SHP77 (cell line): Measurements from ENCODE around the gene UBR3.
"Not testable (repeated sequence)": the region's sequence is repeated elsewhere in the genome, so short reads cannot be mapped to it uniquely, and the experiment has no call there.

Experiments used
- DNase-seq, 2 experiments: peaks; one replicate each; lab custom pipeline; 2025; lab: John Stamatoyannopoulos, UW

The UBR3 gene

DNA sequence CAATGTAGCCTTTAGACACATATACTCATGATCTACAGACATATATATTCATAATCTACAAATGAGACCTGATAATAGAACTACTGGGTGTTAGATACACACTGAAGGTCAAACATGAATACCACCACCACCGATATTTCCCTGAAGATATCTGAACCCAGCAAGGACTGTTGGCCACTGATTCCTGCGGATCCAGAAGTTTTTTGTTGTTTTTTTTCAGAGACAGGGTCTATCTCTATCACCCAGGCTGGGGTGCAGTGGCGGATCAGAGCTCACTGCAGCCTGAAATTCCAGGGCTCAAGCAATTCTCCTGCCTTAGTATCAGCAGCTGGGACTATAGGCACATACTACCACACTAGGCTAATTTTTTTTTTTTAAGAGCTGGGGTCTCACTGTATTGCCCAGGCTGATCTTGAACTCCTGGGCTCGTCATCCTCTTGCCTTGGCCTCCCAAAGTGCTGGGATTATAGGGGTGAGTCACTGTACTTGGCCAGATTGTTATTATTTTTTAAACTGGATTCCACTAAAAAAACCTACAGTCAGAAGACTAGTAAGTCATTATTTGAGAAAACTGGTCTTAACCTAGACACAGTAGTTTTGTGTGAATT is 4.4 kb upstream of the UBR3 start:
- no peak for DNase-seq

DNA sequence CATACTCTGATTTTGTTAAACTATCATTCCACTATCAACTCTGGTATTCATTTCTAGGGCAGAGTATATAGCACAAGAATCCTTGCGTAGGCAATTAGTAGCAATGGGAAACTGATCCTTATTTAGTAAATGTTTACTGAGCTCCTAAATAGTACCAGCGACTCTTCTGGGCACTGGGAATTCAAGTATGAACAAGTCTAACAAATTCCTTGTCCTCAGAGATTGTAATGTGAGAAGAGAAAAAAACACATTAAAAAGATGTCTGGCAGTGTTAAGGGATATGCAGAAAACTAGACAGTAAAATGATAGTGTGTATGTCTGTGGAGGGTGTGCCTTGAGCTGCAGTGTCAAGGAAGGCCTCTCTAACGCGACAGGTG is 3.3 kb upstream of the UBR3 start:
- DNase-seq: no peak

DNA sequence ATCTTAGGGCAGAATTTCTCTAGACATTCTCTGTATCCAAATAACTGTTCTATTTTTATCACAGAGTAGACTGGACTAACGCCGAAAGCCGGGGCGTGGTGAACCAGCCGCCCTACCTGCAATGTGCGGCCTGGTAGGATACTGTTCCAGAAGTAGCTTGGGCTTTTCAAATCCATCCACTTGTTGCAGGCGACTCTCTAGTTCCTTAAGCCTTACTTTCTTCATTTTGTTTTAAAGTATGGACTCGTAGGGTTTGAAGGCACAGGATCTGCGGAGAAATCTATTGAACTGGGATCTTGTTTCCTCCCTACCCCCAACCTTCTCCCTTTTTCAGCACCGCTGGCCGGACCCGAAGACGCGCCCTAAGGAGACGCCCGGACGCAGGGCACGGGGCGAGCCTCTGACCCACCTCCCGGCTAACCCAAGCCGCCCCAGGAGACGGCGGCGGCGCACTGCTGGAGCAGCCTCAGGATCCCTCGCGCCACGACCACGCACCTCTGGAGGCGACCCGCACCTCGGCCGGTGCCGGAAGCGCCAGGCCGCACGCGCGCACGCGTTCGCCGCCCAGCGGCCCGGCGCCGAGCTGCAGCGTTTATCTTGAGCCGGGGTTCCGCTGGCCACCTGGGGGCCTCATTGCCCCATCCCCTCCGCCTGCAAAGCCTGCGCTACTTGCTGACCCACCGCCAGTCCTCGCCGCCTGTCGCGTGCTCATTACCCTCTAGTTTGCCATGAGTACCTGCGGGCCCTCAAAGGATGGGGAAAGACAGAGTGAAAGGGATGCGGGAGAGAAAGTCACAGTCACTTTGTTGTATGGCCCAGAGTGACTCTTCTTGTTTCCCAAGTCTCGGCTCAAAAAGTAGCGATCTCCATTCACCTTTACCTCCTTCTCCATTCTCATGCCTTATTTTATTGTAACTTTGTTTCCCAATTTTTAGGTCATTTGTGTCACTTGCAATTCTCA is 2.6 kb upstream of the UBR3 start, which contains the start of gene METTL5:
METTL5 (minus strand) TSS at position 533 of the 961 bp plus-strand sequence; CDS start at position 225, 308 bp downstream.
- peak; percentile 38 to 60 for DNase-seq

DNA sequence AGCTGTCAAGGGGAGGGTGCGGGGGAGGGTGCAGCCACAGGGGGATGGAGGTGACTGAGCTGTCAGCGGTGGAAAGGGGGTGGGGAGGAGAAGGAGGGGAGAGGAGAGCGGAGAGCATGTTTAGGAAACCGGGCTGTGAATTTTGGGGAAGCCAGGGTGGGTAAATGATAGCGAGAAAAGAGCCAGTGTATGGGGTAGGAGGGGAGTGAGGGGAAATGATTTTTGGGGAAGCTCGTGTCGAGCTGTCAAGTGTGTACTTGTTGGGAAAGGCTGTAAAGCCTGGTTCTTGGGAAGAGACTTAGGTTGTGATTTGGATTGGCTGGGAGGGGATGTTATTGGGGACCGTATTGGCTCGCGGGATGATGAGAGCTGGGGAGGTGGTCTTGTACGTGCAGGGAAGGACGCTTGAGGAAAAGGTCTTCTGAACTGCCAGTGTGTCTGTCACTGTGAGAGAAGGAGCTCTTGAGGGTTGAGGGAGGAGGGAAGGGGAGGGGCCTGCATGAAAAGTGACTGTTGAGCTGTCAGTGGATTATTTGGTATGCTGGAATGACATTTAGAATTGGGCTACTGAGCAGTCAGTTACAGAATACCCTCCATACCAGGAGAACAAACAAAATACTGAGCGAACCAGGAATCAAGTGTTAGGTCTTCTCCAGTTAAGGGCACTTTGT is 1.0 kb downstream of the UBR3 start:
- peak; percentile 5 to 15 for DNase-seq

DNA sequence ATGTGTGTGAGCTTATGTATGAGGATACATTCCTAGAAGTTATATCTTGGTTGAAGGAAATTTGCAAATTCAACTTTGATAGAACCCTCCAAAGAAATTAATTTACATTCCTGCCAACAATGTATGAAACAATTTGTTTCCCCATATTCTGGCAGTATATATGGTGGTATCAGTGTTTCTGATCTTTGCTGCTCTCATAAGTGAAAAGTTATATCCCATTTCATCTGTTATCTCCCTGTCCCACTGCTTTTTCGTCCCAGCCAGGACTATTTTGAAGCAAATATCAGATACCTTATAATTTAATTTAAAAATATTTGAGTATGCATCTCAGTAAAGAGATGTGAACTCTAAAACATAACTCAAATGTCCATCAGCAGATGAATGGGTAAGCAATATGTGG is 7.1 kb downstream of the UBR3 start:
- no peak for DNase-seq

DNA sequence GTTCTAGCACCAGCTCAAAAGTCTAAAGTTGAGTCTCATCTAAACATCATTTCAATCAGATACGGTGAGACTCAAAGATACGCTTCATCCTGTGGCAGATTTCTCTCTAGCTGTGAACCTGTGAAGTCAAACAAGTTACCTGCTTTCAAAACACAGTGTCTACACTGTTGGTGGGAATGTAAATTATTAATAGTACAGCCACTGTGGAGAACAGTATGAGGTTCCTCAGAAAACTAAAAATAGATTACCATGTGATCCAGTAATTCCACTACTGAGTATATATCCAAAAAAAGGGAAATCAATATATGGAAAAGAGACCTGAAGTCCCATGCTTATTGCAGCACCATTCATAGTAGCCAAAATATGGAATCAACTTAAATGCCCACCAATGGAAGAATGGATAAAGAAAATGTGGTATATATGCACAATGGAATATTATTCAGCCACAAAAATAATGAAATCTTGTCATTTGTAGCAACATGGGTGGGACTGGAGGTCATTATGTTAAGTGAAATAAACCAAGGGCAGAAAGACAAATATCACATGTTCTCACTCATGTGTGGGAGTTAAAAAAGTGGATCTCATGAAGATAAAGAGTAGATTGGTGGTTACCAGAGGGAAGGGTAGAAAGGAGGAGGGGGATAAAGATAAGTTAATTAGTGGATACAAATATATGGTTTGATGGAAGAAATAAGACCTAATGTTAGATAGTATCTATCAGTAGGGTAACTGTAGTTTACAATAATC is 11.7 kb downstream of the UBR3 start:
- no peak for DNase-seq

DNA sequence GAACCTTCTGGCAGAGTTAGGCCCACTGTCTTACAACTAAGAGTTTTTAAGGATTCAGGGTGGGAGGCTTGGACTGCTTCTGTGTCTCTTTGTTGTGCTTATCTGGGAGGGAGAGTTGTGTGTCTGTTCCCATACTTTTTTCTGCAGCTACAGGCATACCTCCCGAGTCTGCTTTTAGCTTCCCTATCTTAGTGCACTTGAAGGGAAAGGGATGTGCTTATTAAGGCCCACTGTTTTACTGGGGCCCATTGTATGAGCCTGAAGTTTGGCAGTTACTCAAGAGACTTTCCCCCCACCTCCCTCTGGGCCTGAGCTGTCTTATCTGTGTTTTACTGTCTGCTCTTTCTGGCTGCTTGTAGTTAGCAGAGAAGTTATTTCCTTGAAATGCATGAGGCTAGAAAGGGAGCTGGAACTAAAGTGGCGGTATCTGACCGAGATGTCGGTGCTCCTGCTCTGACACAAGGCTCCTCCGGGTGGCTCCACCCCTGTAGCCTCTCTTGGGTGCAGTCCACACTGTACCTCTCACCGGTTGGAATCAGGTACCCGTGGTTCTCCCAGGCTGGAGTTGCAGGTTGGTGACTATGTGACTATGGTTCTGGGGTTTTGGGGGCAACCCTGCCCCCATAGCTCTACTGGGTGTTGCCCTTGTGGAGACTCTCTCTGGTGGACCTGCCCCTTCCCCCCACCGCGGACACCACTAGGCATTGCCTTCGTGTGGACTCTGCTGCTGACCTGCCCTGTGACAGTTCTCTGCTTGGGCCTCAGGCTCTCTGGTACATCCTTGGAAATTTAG is 12.9 kb downstream of the UBR3 start:
- DNase-seq: no peak

DNA sequence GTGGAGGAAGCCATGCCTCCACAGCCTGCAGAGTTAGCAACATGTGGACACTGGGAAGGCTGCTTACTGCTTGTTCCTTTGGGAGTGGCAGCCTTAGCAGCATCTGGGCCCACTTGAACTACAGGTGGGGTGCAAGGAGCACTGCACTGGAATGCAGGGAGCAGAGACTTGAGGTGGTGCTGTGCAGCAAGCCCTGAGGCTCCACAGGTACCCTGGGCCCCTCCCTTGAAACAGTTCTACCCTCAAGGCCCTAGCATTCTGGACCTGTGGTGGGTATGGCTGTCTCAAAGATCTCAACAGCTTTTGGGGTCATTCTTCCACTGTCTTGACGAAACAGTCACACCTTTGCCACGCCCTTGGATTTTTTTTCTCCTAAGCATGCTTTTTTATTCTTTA is 13.5 kb downstream of the UBR3 start:
- no peak for DNase-seq

DNA sequence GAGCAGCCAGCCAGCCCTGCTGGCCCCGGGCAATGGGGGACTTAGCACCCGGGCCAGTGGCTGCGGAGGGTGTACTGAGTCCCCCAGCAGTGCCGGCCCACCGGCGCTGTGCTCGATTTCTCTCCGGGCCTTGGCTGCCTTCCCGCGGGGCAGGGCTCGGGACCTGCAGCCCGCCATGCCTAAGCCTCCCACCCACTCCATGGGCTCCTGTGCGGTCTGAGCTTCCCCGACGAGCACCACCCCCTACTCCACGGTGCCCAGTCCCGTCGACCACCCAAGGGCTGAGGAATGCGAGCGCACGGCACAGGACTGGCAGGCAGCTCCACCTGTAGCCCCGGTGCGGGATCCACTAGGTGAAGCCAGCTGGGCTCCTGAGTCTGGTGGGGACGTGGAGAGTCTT is 14.4 kb downstream of the UBR3 start:
- DNase-seq: not testable (repeated sequence)

DNA sequence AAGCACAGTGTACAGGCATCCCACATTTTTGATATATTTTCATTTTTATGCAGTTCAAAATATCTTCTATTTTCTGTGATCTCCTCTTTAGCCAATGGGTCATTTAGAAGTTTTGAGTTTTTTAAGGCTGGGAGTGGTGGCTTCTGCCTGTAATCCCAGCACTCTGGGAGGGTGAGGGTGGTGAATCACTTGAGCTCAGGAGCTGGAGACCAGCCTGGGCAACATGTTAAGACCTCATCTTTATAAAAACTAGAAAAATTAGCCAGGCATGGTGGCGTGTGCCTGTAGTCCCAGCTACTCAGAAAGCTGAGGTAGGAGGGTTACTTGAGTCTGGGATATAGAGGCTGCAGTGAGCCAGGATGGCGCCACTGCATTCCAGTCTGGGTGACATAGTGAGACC is 17.8 kb downstream of the UBR3 start:
- no peak for DNase-seq

DNA sequence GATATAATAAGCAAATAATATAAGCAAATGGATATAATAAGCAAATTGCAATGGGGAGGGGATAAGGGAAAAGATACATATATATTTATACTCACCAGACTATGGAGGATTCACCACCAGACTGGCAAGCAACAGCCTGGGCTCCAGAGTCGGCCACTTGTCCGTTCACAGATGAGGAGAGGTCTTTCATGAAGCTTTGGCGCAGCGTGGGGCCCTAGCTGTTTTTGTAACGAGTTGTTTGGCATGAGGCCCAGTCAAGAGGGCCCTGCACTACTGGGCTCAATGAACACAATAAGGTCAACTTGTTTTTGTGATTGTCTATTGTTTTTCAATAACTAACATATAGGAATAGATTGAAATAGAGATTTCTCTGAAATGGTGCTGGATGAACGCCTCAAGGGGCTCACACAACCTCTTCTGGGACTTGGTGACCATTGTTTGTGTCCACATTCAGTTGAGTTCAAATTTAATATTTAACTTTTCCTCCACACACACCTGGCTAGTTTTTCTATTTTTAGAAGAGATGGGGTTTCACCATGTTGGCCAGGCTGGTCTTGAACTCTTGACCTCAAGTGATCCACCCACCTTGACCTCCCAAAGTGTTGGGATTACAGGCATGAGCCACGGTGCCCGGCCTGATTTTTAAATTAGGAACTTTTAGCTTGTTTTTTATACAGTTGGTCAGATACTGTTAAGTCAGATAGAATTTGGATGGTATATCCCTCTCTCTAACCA is 21.9 kb downstream of the UBR3 start:
- DNase-seq: peak; percentile 37 to 44

DNA sequence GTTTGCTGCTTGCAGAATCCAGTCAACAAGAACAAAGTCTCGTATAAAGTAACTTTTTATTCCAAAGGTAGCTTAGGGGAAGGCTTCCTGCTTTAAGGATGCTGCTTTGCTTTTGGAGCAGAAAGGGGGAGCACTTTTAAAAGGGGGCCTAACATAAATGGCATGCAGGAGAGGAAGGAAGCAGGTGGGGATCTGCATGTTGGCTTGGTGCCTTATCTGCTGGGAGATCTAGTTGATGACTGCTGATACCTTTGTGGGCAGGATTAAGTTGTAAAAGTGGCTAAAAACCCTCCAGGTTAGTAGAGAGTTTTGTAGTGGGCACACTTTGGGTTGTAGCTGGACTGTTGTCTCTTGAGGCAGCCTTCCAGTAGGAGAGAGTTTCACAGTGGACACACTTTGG is 22.5 kb downstream of the UBR3 start:
- DNase-seq: peak in 1 of 2 experiments; percentile 1

DNA sequence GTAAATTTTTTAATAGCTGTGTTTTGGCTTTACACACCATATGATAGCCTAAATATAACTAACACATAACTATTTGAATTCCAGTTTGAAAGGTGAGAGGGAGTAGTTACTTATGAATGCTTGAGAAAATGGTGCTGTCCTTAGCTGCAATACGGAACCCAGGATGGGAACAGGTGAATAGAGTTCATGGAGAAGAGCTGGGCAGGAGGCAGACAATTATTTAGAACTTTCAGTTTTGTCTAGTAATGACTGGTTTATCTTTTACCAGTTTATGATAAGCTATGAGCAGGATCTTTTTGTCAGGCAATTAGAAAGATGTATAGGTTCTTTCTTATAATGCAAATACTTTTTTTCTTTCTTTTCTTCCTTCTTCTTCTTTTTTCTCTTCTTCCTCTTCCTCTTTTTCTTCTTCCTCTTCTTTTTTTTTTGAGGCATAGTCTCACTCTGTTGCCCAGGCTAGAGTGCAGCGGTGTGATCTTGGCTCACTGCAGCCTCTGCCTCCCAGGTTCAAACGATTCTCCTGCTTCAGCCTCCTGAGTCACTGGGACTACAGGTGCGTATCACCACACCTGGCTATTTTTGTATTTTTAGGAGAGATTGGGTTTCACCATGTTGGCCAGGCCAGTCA is 25.9 kb downstream of the UBR3 start:
- DNase-seq: no peak

DNA sequence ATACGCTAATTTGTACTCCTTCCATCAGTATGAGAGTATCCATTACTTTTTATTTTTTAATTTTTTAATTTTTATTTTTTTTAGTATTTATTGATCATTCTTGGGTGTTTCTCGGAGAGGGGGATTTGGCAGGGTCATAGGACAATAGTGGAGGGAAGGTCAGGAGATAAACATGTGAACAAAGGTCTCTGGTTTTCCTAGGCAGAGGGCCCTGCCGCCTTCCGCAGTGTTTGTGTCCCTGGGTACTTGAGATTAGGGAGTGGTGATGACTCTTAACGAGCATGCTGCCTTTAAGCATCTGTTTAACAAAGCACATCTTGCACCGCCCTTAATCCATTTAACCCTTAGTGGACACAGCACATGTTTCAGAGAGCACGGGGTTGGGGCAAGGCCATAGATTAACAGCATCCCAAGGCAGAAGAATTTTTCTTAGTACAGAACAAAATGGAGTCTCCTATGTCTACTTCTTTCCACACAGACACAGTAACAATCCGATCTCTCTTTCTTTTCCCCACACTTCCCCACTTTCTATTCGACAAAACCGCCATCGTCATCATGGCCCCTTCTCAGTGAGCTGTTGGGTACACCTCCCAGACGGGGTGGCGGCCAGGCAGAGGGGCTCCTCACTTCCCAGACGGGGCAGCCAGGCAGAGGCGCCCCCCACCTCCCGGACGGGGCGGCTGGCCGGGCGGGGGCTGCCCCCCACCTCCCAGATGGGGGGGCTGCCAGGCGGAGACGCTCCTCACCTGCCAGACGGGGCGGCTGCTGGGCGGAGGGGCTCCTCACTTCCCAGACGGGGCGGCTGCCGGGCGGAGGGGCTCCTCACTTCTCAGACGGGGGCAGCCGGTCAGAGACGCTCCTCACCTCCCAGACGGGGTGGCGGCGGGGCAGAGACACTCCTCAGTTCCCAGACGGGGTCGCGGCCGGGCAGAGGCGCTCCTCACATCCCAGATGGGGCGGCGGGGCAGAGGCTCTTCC is 28.3 kb downstream of the UBR3 start:
- DNase-seq: not testable (repeated sequence)

DNA sequence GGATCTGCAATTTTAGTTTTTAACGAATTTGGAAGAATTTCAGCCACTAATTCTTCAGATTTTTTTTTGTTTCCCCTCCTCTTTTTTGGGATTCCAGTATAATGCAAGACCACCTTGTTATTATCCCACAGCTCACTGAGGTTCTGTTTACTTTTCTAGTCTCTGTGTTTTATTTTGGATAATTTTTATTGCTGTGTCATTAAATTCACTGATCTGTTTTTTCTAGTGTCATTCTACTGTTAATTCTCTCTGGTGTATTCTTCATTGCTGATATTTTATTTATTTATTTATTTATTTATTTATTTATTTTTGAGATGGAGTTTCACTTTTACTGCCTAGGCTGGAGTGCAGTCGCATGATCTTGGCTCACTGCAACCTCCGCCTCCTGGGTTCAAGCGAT is 32.2 kb downstream of the UBR3 start:
- DNase-seq: no peak

DNA sequence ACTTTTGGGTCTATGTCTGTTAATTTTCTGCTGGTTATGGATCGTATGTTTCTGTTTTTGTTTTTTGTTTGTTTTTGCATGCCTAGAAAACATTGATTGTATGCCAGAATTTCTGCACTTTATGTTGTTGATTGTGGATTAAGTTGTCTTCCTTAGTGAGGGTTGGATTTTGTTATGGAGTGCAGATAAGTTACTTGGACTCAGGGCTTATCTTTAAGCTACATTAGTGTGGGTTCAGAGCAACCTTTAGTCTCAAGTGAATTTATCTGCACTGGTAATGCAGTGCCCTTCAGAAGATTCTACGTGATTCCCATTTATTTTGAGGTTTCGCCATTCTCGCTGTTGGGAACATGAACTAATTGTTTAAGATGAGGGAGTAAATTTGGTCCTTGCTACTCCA is 32.9 kb downstream of the UBR3 start:
- no peak for DNase-seq

DNA sequence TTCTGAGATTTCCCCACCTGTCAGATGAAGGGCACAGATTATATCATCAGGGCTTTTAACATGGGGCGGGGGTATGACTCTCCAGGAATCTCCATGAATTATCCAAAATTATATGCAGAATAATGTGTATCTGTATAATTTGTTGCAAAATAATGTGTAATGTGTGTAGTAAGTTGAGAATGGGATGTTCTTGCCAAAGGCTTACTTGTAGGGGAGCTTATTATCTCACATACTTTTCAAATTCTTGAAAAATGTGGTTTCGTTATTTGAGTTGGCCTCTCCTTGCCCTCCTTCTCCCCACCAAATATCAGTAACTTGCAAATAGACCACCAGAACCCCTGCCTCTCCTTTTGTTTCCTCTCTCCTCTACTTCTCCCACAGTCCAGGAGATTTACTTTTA is 35.6 kb downstream of the UBR3 start:
- no peak for DNase-seq

DNA sequence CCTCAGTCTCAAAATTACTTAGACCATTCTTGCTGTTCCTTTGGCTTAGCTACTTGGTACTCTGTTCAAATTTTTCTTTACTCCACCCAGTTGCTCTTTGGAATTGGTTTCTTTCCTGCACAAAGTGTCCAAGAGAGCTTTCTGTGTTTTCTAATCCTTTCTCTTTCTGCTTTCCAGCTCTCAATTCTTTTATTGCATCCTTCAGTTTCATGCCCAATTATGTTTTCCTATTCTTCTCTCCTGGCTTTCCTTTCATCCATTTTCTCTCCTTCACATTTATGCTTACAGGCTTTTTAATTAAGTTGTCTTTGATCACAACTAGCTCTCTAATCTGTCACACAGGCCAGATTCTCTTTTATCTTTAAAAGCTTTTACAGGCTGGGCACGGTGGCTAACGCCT is 38.2 kb downstream of the UBR3 start:
- DNase-seq: no peak

DNA sequence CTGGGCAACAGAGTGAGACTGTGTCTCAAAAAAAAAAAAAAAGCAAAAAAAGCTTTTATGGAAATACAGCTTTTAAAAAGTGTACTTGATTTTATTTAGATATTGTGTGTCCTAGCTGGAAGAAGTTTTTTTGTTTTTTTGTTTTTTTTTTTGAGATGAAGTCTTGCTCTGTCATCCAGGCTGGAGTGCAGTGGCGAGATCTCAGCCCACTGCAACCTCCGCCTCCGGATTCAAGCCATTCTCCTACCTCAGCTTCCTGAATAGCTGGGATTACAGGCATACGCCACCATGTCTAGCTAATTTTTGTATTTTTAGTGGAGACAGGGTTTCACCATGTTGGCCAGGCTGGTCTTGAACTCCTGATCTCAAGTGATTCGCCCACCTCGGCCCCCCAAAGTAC is 39.0 kb downstream of the UBR3 start:
- not testable (repeated sequence) for DNase-seq
